Measurements from ENCODE around the gene NEMP1.

Gene NEMP1

GRCh38 chr12:57005980-57006808 is 72.4 kb downstream of the NEMP1 start, which contains the start of gene ZBTB39:
Gene ZBTB39, minus strand, starts transcription at chr12:57006546. Its CDS starts 1,629 bp downstream, at chr12:57004917.
- no peak for TF ChIP-seq CTCF (IDR thresholded peaks at IDR 0.05)
- no peak within 1 kb of the TSS for H3K27ac ChIP-seq
- peaks cover 15% of the 10 kb centered on the region for H3K27me3 ChIP-seq
- peaks cover 10 to 15% of the 10 kb centered on the region in 2 experiments for H3K4me1 ChIP-seq (ENCODE audit: control insufficient read depth in 1 of 2, insufficient read depth in 1 of 2, low read depth in 1 of 2, low read length in 1 of 2)
- peaks cover 22% of the 10 kb centered on the region for H3K36me3 ChIP-seq
- peak within 1 kb of the TSS; percentile 37 to 63 for H3K4me3 ChIP-seq (ENCODE audit: low read depth in 1 of 2, low read length in 1 of 2)
- no peaks in the 10 kb centered on the region for H3K9me3 ChIP-seq

Data from neutrophil (primary cell).